NCI-H2107 (cell line): ENCODE results near the gene ANKRD17.

Experiments
- DNase-seq: peaks from one replicate; lab custom pipeline; 2025; lab: John Stamatoyannopoulos, UW

The ANKRD17 gene

GRCh38 chr4:73045879-73046278 is 212.7 kb downstream of the ANKRD17 start:
- DNase-seq, result no peak

- no peak for DNase-seq
Observed at GRCh38 chr4:73037057-73037456, 221.5 kb downstream of the ANKRD17 start.

- DNase-seq, result no peak
Observed at GRCh38 chr4:73036123-73036522, 222.5 kb downstream of the ANKRD17 start.

- no peak for DNase-seq
Observed at GRCh38 chr4:73034896-73035295, 223.7 kb downstream of the ANKRD17 start.

DNA sequence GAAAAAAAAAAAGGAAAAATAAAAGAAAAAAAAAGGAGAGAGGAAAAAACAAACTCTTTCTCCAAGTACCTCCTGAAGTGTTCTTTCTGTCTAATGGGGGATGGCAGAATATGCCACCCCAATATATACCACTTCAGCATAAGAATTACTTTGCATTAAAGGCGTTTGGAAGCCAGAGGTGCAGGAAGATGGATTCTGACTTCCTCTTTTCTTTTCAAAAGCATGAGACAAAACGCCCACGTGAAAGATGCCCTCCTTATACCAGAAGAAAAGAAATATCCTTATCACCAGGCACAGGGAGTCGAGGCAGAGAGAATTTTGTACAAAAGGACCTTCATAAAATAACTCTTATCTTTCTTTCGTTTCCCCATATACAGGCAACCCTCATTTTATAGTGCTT is 230.0 kb downstream of the ANKRD17 start:
- DNase-seq, result no peak
